Smooth muscle cell (in vitro differentiated cells): Measurements from ENCODE around the gene PROB1. TPM values are rescaled to one million over a fixed set of nuclear protein-coding genes. Genes with fewer than 3 reads are reported as not detected.

Source experiments
- DNase-seq: peaks from one replicate; lab custom pipeline; 2025; ENCODE audit not compliant: unreplicated experiment; lab: John Stamatoyannopoulos, UW
- H2AFZ ChIP-seq: fragments of 200-600 bp; sonication (generic); 2 replicates; pipeline ENCODE4 v1.6.0; 2016; ENCODE audit warnings: antibody characterized with exemption, low read depth, mild to moderate bottlenecking
- H3F3A ChIP-seq: fragments of 200-600 bp; sonication (generic); 2 replicates; pipeline ENCODE4 v1.6.0; 2017; ENCODE audit warnings: antibody characterized with exemption, low read depth
- H3K27ac ChIP-seq: fragments of 200-600 bp; sonication (generic); 2 replicates; pipeline ENCODE4 v1.5.1; 2016; ENCODE audit warnings: low read depth, mild to moderate bottlenecking
- H3K27me3 ChIP-seq: fragments of 200-600 bp; sonication (generic); 2 replicates; pipeline ENCODE4 v1.6.1; 2016; ENCODE audit warnings: low read depth, mild to moderate bottlenecking
- H3K36me3 ChIP-seq: fragments of 200-600 bp; sonication (generic); 2 replicates; pipeline ENCODE4 v1.5.1; 2016; ENCODE audit warnings: low read depth
- H3K4me1 ChIP-seq: fragments of 200-600 bp; sonication (generic); 2 replicates; pipeline ENCODE4 v1.5.1; 2016; ENCODE audit warnings: low read depth
- H3K4me2 ChIP-seq: fragments of 200-600 bp; sonication (generic); 2 replicates; pipeline ENCODE4 v1.6.0; 2016; ENCODE audit warnings: mild to moderate bottlenecking
- H3K4me3 ChIP-seq: fragments of 200-600 bp; sonication (generic); 2 replicates; pipeline ENCODE4 v1.5.1; 2016; ENCODE audit warnings: mild to moderate bottlenecking
- H3K79me2 ChIP-seq: fragments of 200-600 bp; sonication (generic); 2 replicates; pipeline ENCODE4 v1.6.0; 2016; ENCODE audit warnings: low read depth, mild to moderate bottlenecking
- H3K9ac ChIP-seq: fragments of 200-600 bp; sonication (generic); 2 replicates; pipeline ENCODE4 v1.6.0; 2016; ENCODE audit warnings: low read depth
- H3K9me3 ChIP-seq: fragments of 200-600 bp; sonication (generic); replicated peaks from 2 replicates; pipeline ENCODE4 v1.5.1; 2016; ENCODE audit warnings: low read depth
- H4K20me1 ChIP-seq: fragments of 200-600 bp; sonication (generic); 2 replicates; pipeline ENCODE4 v1.6.0; 2016; ENCODE audit warnings: low read depth
- WGBS: methylation state at CpG from one replicate; pipeline ENCODE4 v1.1.7; 2016; ENCODE audit warnings: low lambda C conversion rate; 5-methylcytosine and 5-hydroxymethylcytosine counted together
- polyA plus RNA-seq: library from polyadenylated mRNA; unstranded; fragments of >200 nt; fragmentation: Nextera tagmentation; extraction: Ambion mirVana; gene quantifications from 2 replicates; pipeline ENCODE4 v1.2.1, GENCODE V29; 2016
- total RNA-seq: library from RNA; depleted of rRNA; stranded (reverse); fragments of >200 nt; gene quantifications from 2 replicates; pipeline ENCODE4 v1.2.3, GENCODE V29; 2014
- TF ChIP-seq, protein P1 (sequence below): fragments of 200-600 bp; sonication (generic); IDR thresholded peaks from 2 replicates; pipeline ENCODE4 v1.5.1; 2017; ENCODE audit warnings: borderline replicate concordance, mild to moderate bottlenecking, antibody characterized with exemption; ENCODE audit not compliant: insufficient read depth, poor library complexity, severe bottlenecking

The PROB1 gene
- total and polyA plus RNA-seq, 2 experiments from 2014 or later: 0.90 to 3.8 TPM

GRCh38 chr5:139371482-139372435 is 23.1 kb downstream of the PROB1 start:
- H3K27ac ChIP-seq: no peak overlapping the region
- peaks cover 27% of the 10 kb centered on the region for H4K20me1 ChIP-seq
- no peak overlapping the region for H3K4me3 ChIP-seq
- 92% methylated on average over 7 of the region's 7 CpGs for WGBS
- H3K9me3 ChIP-seq: no peaks in the 10 kb centered on the region
- no peak for DNase-seq
- H3K4me2 ChIP-seq: no peak overlapping the region
- no peaks in the 10 kb centered on the region for H3K4me1 ChIP-seq
- no peak overlapping the region for H3K9ac ChIP-seq
- peaks cover 3% of the 10 kb centered on the region for H3K79me2 ChIP-seq
- H3K27me3 ChIP-seq: no peaks in the 10 kb centered on the region
- TF ChIP-seq, protein P1, sequence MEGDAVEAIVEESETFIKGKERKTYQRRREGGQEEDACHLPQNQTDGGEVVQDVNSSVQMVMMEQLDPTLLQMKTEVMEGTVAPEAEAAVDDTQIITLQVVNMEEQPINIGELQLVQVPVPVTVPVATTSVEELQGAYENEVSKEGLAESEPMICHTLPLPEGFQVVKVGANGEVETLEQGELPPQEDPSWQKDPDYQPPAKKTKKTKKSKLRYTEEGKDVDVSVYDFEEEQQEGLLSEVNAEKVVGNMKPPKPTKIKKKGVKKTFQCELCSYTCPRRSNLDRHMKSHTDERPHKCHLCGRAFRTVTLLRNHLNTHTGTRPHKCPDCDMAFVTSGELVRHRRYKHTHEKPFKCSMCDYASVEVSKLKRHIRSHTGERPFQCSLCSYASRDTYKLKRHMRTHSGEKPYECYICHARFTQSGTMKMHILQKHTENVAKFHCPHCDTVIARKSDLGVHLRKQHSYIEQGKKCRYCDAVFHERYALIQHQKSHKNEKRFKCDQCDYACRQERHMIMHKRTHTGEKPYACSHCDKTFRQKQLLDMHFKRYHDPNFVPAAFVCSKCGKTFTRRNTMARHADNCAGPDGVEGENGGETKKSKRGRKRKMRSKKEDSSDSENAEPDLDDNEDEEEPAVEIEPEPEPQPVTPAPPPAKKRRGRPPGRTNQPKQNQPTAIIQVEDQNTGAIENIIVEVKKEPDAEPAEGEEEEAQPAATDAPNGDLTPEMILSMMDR: no peak
- no peak overlapping the region for H2AFZ ChIP-seq
- peaks cover 2% of the 10 kb centered on the region for H3K36me3 ChIP-seq
- no peaks in the 10 kb centered on the region for H3F3A ChIP-seq

GRCh38 chr5:139369181-139369580 is 25.7 kb downstream of the PROB1 start:
- Histone ChIP-seq H2AFZ (no peak overlapping the region), H3K79me2 (peaks cover 8% of the 10 kb centered on the region), H3K4me2 (no peak overlapping the region), H3K9ac (no peak overlapping the region), H3K4me3 (no peak overlapping the region), H3K27me3 (no peaks in the 10 kb centered on the region), H3K36me3 (peaks cover 12% of the 10 kb centered on the region), H3K9me3 (no peaks in the 10 kb centered on the region), H4K20me1 (peaks cover 51% of the 10 kb centered on the region), H3F3A (no peaks in the 10 kb centered on the region), H3K27ac (no peak overlapping the region), H3K4me1 (no peaks in the 10 kb centered on the region)
- 97% methylated on average over 1 of the region's 1 CpG for WGBS
- TF ChIP-seq, protein P1: no peak
- DNase-seq: no peak

DNA sequence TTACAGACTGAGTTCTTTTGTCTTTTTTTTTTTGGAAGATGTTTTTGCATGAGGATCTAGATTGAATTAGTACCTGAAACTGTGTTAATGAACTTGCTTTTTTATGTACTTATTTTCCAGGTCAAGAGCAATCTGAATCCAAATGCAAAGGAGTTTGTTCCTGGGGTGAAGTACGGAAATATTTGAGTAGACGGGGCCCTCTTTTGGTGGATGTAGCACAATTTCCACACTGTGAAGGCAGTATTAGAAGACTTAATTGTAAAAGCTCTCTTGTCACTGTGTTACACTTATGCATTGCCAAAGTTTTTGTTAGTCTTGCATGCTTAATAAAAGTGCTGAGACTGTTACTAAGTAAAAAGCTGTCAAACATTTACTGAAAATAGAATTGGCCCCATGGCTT is 26.3 kb downstream of the PROB1 start:
- H3K79me2 ChIP-seq: peaks cover 8% of the 10 kb centered on the region
- DNase-seq: no peak

More for the DNA sequence above, 26.3 kb downstream of the PROB1 start:
- no peak overlapping the region for H3K4me3 ChIP-seq
- H3K9ac ChIP-seq: no peak overlapping the region
- no peak overlapping the region for H2AFZ ChIP-seq
- TF ChIP-seq, protein P1: no peak
- H3F3A ChIP-seq: no peaks in the 10 kb centered on the region
- peaks cover 18% of the 10 kb centered on the region for H3K36me3 ChIP-seq
- no peak overlapping the region for H3K27ac ChIP-seq
- H3K27me3 ChIP-seq: no peaks in the 10 kb centered on the region
- peaks cover 56% of the 10 kb centered on the region for H4K20me1 ChIP-seq
- H3K9me3 ChIP-seq: no peaks in the 10 kb centered on the region
- 94% methylated on average over 2 of the region's 2 CpGs for WGBS
- H3K4me1 ChIP-seq: no peaks in the 10 kb centered on the region
- H3K4me2 ChIP-seq: no peak overlapping the region
